Measurements from ENCODE around the gene PFKP.

Gene PFKP

DNA sequence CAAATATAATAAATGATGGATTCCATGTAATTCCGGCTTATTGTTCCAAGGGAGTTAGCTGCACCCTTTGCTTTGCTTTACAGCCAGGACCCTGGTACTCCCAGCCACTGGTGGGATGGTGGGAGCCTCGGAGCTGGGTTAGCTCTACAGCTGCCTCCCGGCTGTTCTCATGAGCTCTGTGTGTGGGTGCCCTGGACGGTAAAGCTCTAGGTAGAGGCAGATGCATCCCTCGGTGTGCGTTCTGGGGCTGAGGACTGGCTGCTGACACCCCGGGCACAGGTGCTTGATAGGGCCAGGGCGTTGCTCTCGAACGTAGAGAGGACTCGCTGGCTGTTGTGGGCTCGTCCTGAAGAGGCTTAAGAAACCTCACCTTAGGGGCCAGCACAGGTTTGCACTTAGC is 50.1 kb downstream of the PFKP start:
- no peak for DNase-seq

DNA sequence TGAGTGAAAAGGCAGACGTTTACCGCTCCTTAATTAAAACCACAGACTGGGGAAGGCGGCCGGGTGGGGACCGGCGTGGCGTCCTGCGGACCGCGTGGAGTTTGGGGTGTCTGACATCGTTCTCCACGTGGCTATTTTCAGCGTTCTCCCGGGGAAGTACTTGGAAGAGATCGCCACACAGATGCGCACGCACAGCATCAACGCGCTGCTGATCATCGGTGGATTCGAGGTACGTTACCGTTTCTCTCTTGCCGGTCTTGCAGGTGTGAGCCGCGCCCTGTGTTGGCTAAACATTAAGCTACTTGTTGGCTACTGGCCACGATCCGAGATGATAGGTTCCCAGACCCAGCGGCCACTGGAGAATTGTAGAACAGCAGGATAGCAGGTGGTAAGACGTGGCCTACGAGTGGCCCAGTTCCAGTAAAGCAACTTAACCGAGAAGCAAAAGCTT is 51.3 kb downstream of the PFKP start:
- DNase-seq: no peak

DNA sequence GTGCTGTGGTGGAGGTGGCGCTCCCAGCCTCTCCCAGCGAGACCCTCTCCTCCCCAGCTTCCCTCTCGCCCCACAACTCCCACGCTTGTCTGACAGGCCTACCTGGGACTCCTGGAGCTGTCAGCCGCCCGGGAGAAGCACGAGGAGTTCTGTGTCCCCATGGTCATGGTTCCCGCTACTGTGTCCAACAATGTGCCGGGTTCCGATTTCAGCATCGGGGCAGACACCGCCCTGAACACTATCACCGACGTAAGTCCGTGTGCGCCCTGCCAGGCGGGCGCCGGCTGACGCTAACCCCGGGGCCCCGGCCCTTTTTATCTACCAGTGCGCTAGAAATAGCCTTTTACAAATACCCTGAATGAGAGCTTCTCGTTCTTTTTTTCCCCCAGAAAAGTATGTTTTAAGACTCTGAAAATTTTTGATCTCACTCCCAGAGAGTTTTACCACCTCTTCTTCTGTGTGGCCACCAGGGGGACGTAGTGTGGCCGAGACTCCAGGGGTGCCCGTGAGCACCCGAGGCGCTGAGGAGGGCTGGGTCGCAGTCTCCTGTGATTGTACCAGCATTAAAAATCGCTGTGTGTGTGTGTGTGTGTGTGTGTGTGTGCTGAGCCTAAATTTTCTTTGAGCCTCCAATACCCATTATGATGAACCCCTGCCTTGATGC is 52.6 kb downstream of the PFKP start:
- no peak for DNase-seq

DNA sequence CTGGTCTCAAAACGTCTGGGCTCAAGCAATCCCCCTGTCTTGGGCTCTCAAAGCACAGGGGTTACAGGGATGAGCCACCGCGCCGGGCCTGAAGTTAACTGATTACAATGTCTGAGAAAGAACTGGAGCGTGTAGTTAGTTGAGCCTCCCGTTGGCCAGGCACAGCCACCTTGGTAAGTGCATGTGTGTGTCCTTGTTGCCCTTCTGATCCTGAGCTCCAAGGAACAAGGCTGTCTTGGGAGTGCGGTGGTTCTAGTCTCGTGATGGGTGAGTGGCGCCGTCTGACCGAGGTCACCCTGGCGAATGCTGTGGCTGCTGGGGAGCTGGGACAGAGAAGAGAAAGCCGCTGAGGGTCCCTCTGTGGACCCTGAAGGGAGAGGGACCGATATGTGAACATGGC is 54.7 kb downstream of the PFKP start:
- no peak for DNase-seq

DNA sequence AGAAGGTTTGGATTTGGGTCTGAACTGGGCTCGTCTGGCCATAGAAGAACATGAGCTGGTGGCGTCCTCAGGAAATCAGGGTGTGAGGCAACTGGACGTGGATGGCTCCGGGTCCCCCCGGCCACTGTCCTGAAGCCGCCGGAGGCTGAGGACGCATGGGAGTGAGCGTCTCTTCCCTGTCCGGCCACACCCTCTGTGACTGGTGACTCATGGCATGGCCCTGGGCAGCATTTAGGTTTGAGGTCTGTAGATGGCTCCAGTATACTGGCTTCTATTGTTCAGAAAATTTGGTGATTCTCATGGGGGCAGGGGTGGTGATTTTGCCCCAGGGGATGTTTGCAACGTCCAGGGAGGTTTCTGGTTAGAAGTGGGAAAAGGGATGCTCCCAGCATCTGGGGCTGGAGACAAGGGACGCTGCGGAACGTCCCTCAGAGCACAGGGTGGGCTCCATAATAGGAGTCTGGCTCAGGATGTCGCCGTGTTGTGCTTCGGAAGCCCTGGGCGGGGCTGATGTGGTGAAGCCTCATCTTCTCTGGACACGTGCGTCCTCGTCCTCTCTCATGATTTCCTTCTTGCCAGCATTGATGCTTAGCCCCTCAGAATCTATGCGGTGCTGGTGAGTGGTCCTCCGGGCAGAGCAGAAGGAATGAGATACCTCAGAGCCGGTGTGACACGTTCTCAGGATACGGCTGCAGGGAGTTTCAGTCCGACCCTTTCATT is 55.3 kb downstream of the PFKP start:
- DNase-seq: no peak

DNA sequence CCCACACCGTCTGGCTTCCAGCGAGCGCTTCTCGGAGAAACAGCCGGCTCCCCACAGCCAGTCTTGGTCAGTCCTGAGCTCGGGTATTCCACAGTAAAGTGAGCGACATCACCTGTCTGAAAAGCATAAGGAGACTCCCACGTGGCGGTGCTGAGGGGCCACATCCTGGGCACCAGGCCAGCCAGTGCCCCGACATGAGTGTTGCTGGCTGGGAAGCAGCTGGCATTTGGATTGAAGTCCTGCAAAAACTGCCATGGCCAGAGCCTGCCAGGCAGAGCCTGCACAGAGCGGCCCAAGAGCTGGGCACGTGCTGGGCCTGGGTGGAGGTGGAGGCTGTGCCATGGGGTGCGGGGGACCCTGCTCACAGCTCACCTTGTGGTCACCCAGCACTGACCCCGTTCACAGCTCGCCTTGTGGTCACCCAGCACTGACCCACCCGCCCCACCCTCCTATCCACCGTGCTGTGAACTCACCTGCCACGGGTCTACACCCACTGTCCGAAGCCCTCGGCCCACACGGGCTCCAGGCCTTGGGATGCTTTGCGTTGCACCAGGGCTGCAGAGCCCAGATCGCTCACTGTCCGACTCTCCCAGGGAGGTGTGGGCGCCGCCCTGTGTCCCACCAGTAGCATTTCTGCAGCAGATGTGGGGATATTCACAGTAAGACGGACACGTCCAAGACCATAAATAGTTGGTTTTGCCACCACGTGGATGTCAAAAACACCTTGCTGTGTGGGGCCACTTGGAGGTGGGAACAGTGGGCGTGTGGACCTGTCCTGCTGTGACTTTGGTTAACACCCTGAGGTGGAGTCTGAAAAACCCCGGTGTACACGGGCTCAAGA is 56.4 kb downstream of the PFKP start:
- DNase-seq: no peak

DNA sequence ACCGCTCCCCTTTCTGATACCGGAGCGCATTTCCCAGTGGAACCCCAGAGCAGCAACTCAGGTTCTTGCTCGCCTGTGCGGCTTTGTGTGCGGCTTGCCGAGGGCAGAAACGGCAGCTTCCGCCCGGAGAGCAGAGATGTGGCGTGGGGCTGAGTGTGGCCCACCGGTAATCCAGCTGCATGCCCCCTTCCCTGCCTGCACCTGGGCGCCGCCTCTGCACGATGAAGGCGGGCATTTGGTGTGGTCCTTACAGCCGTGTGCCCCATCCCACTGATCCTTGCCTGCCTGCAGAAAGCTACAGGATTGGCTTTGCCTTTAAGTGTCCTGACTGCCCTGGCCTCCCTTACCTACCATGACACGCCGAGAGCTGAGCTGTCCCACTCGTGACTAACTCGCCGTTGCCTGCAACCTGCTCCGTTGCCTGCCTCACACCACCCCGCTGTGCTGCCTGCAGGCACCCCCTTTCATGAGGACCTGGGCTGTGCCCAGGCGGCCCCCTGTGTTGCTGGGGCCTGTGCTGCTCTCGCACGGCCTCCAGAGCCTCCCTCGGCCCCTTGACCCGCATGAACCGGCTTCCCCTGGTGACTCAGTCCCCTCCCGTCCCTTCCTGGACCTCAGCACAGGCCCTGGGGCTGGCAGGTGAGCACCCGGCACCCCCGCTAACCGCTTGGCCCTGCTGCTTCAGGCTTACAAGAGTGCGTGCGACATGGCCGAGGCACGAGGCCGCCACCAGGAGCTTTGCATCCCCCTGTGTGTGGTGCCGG is 57.2 kb downstream of the PFKP start:
- no peak for DNase-seq

DNA sequence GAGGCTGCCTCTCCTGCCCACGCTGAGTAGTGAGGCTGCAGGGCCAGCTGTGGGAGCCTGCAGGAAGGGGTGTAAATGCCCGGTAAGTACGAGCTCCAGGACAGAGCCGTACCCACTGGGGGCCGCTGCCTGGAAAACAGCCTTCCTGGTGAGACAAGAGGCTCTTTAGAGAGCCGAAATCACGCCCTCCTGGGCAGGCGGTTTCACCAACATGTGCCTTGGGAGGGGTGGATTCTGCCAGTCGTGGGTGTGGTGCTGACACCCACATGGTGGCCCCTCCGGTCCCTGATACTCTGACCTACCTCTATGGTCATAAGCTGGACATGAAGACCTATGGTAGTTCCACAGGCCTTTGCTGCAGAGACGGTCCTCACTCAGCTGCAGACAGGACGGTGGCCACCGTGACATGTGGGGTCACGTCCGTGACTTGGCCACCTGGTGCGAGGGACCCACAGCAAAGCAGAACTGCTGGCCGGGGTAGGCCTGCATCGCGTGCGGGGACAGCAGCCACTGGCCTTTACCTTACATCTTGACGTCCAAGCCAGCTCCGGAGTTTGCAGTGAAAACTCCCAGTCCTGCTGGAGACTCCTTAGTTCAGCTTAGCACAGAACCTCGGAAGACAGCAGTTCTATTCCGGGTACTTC is 58.3 kb downstream of the PFKP start:
- DNase-seq: no peak

DNA sequence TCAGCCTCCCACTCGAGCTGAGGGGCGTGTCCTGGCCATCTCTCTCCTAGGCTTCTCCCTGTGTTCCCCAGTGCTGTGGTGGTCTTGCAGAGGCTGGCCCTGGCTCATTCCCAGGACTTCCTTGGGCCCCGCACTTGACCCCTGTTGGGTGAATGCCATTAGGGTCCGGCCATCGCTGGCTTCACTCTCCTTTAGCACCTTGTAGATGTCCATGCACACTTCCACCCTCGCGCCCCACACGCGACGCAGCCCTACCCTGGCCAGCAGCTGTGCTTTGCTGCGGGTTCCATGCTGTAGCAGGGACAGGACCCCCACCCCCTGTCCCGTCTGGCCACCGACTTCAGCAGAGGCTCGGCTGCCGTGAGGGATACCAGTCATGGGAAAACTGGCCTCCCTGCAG is 58.9 kb downstream of the PFKP start:
- no peak for DNase-seq

DNA sequence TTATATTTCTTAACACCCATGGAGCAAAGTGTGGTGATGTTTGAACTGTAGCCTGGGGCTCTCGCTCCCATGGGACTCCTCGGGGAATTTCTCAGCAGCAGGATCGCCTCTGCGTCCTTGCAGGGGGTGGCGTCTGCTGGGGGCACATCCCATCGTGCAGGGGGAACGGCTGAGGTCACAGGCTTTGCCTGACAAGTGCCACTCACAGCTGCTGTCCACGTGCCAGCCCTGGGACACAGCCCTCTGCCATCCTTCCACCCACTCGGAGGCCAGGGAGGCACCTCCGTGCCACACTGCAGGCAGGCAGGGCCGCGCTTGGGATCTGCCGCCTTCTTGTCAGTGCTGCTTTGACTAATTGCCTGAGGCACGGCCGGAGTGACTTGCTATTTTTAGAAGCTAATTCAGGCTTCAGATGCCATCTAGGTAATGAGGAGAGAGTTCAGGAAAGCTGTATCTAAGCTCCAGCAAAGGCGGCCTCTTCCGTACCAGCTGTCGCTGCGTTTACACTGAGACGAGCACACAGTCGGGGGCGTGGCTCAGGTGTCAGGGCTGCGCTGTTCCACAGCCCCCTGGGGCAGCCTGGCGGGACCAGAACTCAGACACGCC is 59.5 kb downstream of the PFKP start:
- DNase-seq: no peak

DNA sequence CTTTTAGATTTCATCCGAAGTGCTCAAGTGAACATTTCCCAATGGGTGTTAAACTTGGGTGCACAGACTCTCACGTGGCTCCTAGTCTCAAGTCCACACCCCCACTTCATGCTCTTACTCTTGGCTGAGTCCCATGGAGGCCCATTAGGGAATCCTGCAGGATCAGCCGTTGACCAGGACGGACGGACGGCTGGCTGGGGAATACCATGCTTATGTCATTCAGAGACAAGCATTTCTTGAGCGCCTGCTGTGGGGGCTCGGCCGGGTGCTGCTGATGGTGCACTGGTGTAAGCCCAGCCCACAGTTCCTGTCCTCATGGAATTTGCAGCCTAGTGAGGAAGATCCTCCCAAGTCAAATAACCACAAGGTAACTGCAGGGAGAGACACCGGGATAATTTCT is 60.6 kb downstream of the PFKP start:
- DNase-seq: no peak

DNA sequence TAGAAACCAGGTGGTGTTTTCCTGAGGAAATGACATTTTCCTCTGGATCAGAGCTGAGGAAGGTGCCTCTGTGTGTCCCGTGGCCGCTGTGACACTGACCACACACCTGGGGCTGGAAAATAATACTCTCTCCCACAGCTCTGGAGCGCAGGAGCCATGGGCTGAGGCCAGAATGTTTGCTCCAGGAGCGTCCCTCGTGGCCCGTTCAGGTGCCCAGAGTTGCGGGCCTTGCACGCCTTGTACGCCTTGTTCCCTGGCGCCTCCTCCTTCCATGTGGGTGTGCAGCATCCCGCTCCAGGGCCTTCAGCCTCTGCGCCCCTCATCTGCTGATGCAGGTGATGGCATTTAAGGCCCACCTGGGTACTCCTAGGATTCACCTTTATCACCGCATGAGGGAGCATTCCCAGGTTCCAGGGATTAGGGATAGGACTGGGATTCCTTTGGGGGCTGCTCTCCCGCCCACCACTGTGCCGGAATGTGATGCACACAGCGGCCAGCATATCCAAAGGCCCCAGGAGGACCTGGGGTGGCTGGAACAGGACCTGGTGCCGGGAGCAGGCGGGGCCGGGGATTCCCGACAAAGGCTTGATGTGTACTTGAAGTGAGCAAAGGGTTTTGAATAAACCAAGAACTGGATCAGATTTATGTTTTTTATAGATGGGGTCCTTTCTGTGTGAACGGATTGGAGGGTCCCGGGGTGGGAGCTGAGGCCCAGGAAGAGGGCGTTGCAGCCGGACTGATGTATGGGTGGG is 61.2 kb downstream of the PFKP start:
- no peak for DNase-seq

DNA sequence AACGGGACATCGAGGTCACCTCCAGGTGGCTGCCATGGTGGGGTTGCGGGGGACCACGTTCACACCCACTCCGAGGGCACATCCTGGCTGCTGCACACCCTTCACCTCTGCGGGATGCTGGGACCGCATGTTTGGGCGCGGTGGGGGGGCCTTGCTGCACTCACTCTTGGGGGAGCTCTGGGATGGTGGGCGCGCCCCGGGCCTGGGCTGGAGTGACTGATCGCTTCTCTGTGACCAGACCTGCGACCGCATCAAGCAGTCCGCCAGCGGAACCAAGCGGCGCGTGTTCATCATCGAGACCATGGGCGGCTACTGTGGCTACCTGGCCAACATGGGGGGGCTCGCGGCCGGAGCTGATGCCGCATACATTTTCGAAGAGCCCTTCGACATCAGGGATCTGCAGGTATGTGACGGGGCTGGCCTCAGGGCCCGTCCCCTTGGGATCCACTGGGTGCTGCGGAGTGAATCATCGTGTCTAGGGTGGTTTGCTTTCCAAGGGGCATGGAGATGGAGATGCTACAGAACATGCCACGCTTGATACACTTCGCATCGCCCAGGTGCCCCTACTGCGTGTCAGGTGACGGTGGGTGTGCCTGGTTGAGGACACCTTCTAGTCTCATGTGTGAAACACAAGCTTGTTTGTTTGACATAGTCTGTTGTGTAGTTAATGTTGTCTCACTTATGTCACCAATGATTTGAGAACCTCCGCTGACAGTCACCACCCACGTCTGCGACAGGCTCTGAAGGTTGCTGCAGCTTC is 62.4 kb downstream of the PFKP start:
- no peak for DNase-seq

DNA sequence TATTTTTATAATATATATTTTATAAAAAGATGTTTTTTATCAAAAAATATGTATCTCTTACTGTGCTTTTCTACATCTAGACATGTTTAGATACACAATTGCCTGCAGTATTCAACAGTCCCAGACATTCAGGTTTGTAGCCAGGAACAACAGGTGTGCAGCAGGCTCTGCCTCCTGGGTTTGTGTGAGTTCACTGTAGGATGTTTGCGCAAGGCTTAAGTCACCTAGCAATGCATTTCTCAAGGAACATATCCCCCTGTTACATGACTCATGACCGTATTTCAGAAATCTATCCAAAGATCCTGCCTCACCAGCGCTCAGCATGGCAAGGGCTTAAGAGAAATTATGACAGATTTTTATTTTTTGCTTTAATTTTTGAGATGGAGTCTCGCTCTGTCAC is 63.8 kb downstream of the PFKP start:
- DNase-seq: no peak

DNA sequence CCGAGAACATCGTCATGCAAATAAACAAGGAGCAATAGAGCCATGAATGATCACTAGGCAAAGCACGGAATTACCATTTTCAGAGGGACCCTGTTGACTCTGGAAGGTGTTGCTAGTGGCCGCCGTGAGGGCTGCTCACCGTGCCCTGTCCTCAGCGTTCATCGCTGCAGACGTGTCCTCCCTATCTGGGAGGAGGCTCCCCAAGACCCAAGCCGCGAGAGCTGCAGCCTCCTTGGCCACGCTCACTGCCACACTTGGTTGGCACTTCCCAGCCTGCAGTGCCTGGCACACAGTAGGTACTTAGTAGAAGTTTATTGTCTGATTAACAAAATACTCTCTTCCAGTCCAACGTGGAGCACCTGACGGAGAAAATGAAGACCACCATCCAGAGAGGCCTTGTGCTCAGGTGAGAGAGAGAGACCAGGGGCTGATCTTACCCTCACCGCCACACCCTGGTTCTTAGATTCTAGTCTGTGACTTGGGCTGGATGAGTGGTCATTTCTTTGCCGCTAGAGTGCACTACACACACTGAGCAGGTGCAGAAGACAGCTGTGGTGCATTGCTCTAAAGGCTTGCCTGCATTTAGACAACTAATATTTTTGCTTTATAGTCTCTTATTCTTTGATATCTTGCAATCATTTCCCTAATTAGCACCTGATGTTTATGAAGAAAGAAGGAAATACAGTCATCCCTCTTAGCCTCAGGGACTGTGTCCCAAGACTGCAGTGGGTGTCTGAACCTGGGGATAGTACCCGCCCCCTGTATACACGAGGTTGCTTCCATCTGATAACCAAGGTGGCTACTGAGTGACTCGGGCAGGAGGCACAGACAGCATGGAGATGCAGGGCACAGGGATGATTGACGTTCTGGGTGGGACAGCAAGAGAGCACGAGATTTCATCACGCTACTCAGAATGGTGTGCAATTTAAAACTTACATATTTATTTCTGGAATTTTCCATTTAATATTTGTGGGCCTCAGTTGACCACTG is 65.0 kb downstream of the PFKP start:
- DNase-seq: no peak

DNA sequence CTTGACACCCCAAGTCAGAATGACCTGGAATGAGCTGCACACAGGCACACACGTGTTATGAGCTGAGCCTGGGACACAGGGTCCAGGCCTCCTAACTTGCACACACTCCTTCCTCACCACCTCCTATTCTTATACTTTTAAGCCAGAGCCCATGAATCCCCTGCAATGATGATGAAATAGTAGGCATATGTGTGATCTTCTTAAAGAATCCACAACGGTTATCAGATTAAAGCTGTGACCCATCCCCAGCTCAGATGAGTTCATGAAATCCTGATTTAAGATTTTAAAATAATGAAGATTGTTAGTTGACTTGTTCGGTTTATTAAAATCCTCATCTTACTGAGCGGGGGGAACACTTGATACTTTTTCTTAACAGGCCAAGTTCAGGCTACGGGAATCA is 66.6 kb downstream of the PFKP start:
- DNase-seq: no peak

DNA sequence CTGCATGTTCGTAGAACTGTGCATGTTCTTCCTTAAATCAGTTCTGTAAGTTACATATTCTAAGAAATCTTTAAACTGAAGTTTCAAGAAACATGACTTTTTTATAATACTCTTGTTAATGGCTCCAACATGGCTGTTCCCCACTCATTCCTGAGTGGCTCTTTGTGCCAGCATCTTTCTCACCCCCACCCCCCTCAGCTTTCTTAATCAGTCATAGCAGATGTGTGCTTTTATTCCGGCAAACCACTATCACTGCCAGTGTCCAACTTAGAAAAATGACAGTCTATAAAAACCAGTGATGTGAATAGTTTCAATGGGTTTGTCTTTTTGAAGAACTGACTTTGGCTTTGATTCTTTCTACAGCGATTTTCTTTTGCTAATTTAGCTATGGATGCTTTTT is 67.7 kb downstream of the PFKP start:
- no peak for DNase-seq

DNA sequence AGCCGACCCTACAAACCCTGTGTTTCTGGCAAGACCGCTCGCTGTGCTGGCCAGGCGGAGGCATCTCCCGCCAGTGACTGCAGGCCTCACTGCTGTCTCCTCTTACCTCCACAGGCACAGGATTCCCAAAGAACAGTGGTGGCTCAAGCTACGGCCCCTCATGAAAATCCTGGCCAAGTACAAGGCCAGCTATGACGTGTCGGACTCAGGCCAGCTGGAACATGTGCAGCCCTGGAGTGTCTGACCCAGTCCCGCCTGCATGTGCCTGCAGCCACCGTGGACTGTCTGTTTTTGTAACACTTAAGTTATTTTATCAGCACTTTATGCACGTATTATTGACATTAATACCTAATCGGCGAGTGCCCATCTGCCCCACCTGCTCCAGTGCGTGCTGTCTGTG is 69.0 kb downstream of the PFKP start:
- no peak for DNase-seq
